DMS 273 treated with DMSO at 0.1 percent for 48 hours (cell line): ENCODE measurements around the gene SDF2.

Experiments used
- DNase-seq: peaks from one replicate; lab custom pipeline; 2025; lab: John Stamatoyannopoulos, UW

SDF2 gene, protein sequence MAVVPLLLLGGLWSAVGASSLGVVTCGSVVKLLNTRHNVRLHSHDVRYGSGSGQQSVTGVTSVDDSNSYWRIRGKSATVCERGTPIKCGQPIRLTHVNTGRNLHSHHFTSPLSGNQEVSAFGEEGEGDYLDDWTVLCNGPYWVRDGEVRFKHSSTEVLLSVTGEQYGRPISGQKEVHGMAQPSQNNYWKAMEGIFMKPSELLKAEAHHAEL

GRCh38 chr17:28661635-28662526, at the start of gene SDF2, which contains the start of gene SUPT6H:
TSS of gene SDF2 (minus strand) at chr17:28661906. CDS start at chr17:28661876, 30 bp downstream.
TSS of gene SUPT6H (plus strand) at chr17:28662205. CDS start at chr17:28673402, 11,197 bp downstream.
- DNase-seq: peak; percentile 82

DNA sequence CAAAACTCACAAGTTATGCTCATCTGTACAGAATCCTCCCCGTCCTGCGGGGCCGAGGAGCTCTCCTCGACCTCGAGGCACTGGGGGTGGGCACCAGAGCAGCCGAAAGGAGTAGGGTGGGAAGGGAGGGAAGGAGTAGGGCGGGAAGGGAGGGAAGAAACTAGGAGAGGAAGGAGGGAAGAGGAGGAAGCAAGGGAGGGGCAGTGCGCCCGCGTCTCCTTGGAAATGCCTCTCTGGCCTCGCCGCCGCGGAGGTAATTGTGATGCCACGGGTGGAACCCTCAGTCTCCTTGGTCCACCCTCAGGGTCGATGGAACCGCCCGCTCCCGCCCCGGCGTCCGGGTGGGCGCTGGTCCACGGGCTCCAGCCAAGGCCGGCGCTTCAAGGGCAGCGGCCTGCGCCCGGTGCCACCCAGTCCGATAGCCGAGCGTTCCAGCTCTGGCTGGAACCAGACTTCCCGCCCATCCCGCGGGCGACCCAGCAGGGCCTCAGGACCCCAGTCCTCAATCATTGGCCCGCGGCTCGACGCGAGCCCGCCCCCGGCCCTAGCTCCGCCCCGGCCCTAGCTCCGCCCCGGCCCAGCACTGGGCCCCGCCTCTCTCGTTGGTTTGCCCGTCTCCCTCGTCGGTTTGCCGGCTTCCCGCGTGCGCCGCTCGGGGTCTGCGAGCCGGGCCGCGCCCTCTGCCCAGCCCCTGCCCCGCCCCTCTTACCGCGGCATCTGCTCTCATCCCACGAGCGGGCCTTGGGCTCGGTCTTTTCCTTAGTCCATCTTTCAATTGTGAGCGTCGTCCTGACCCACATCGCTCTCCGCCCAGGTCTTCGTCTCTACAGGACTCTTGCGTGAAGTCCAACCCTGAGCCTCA, 49.4 kb upstream of the SDF2 start:
- peak; percentile 77 for DNase-seq

GRCh38 chr17:28707339-28707720, 45.6 kb upstream of the SDF2 start:
- no peak for DNase-seq

DNA sequence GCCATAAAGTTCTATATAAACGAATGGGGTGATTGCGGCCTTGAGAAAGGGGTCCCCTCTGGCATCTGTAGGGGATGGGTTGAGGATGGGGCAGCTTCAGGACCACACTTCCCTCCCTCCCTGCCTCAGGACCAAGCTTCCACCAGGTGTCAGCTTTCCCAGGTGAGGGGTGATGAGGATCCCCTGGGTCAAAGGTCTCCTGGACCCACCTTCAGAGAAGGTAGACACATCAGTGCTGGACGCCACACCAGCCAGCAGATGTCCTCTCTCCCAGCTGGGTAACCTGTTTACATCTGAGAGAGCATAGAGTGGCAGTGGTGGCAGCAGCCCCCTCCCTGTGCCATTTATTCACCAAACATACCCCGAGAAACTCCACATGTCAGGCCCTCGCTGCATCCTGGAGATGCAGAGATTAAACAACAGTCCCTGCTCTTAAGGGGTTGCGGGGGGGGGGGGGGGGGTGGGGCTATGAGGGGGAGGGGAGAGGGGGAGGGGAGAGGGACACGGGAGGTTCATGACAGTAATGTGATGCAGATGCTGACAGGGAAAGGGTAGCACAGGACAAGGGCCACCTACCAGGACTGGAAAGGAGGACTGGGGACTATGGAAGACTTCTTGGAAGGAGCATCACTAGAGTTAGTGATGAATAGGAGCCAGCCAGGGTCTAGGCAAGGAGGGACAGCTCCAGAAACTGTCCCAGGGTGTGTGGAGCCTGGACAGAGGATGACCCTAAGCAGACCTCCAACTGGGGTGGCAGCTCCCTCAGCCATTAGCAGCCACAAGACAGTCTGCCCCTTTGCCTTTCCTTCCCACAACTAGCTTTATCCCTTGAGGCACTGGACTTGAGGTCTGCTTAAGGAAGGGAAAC, 45.0 kb upstream of the SDF2 start:
- no peak for DNase-seq

DNA sequence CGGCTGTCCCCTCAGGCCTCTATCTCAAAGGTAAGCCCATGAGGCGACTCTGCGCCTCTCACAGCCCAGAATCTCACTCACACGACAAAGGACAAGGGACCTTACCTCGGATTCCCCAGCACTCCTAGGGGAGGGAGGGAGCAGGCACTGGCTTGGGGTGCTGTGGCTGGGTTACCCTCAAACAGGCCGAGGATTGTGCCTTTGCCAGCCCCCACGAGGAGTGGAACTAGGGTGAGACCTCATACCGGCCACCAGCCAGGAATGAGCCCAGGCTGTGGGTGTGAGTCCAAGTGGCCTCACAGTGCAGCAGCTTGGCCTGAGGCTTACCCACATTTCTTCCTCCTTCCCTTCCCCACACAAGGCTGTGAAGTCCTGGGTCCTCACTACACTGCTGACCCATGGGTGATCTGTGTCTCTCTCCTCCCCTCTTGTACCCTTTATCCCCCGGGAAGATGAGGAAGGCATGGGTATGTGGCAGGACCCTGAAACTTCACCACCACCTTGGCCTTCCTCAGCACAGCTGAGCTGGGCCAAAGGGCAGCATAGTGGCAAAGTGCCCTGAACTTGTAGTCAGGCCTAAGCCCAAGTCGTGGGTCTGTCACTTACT, 44.1 kb upstream of the SDF2 start:
- no peak for DNase-seq

- DNase-seq: no peak
Measured at GRCh38 chr17:28705074-28705659, 43.5 kb upstream of the SDF2 start.

DNA sequence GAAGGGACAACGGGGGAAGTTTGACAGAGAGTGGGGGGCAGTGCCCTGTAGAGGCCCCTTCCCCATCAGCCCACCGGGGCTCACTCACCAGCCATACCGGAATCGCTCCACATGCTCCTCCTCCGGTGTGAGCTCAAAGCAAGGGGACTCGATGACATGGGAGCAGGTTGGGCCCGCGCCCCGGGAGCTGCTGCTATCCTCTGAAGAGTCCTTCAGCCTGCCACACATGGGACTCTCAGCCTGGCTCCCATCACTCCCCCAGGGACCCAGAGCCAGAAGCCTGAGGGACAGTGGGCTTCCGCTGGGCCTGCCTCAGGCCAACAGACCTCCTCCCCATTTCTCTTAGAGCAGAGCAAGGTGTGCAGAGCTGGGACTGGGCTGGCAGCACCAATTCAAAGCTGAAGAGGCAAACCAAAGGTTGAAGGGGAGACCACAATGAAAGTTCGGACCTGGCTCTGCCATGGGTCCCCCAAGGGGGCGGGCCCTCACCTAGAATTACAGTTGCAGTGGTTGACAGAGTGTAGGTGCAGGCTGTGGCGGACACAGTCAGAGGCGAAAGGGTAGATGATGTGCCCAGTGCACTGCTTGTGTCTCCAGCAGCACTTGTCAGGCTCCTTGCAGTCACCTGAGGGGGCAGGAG, 42.6 kb upstream of the SDF2 start:
- no peak for DNase-seq

DNA sequence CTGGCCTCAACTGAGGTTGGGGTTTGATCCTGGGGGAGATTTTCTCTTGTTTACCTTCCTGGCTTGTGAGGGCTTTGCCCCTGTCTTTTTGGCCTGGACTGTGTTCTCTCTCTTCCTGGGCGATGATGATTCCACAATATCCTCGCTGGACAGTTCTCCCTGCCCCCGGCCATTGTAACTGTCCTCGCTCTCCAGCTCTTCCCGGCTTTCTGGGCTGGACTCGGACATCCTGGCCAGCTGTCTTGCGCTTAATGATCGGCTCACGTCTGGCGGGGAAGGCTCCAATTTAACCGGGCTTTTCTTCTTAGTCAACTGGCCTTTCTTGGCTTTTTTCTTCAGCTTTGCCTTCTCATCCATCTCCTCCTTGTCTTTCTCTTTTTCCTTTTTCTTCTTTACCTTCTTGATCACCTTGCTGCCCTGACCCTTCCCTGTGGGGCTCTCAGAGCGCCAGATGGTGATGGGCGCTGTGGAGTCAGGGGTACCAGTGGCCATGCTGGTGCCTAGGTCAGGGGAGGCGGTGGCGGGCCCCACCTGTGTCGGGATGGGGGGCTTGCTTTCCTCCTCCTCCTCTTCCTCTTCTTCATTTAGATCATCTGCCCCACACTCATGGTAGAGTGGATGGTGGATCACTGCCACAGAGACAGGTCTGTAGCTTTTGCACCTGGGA, 42.0 kb upstream of the SDF2 start:
- no peak for DNase-seq

- DNase-seq: no peak
Measured at GRCh38 chr17:28702752-28703150, 41.0 kb upstream of the SDF2 start.

- DNase-seq: no peak
Measured at GRCh38 chr17:28702026-28702751, 40.5 kb upstream of the SDF2 start.

GRCh38 chr17:28700830-28701492, 39.3 kb upstream of the SDF2 start:
- DNase-seq: no peak

- no peak for DNase-seq
Measured at GRCh38 chr17:28700278-28700677, 38.6 kb upstream of the SDF2 start.

DNA sequence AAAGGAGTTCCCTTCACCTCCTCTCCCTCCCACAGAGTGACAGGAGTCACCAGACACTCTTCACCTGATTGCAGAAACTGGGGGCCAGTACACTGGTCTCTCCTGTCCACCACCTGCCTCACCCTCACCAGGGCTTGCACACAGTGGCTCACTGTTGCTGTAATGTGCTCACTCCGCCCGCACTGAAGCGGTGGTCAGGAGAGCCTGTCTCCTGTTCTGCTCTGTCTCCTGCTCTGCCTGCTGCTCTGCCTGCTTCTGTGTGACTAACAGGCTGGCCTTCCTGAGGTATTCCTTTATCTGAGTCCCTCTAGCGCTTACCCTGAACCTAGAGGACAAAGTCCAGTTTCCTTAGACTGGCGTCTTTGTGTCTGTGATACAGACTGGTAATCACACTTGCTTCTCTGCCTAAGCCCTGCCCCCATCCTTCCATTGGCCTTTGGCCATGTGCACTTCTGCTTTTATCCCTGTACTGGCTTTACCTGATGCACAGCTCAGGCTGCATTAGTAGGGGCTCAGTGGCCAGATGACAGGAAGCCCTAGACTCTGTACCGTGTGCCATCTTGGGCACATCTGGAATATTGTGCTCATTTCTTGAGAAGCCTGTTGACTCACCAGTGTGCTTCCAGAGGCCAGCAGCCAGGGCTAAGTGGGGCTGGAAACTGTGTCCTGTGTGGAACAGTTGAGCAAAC, 36.7 kb upstream of the SDF2 start:
- DNase-seq: no peak

DNA sequence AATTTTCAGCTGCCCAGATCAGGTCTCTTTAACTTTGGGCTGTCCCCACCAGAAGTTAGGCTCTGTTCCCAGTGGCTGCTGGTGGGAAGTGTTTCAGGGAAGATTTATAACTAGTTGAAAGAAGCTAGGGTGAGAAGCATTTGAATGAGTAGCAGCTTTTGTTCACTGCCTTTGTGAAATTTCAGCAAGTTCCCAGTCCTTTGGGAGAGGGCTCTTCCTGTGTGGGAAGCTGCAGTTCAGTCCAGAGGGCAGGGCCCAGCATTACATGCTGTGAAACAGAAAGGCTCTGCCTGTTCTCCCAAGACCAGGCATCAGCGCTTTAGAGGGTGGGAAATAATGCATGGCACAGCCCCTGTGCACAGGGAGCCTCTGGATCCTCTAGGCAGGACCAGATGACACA, 32.2 kb upstream of the SDF2 start:
- no peak for DNase-seq

DNA sequence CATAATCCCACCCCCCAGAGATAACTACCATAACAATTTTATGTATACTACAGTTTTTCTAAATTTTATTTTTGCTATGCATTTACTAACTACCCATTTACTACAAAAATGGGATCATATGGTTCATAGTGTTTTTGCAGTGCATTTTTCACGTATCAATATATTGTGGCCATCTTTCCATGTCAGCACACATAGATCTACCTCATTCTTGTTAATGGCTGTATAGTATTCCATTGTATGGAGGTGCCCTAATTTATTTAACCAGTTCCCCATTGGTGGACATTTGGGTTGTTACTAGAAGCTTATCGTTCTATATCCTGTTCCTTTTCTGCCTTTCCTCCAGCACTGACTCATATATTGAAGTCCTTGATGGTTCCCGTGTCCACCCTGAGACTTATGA, 27.3 kb upstream of the SDF2 start:
- no peak for DNase-seq

DNA sequence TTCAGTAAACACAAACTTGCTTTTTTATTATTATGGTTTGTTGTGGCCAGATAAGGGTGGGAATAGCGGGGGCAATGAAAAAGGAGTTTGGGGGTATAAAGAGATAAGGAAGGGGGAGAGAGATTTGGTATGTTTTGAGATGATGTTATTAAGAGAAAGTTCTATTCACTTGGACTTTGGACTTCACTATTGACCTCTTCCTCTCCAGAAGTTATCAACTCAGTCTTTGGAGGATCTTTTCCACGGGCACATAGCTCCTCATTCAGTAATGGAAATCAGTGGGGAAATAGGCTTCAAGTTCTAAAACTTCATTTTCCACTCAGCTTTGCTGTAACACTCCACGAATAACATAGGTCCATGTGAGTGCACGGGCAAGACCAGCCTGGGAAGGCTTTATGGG, 26.8 kb upstream of the SDF2 start:
- no peak for DNase-seq

DNA sequence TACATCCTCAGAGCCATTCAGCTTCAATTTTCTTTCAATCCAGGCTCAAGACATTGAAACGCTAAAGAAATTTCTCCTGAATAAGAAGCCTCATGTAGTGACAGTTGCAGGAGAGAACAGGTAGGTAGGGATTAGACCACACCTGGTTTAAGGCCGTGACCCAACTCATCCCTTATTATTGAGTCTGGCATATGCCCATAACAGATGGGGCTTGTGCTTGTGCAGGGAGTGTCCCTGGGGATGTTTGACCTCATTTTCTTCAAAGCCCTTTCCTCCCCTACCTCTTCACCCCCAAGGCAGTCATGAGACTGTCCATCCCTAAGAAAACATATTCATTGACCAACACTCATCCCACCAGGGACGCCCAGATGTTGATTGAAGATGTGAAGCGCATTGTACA, 24.6 kb upstream of the SDF2 start:
- no peak for DNase-seq

DNA sequence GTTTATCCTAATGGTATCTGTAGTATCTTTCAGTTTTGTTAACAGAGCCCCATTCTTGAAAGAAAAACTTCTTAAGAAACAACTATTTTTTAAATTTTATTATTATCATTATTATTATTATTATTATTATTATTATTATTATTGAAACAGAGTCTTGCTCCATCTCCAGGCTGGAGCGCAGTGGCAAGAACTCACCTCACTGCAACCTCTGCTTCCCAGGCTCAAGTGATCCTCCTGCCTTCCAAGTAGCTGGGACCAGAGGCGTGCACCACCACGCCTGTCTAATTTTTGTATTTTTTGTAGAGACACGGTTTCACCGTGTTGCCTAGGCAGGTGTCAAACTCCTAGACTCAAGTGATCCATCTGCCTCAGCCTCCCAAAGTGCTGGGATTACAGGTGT, 23.7 kb upstream of the SDF2 start:
- DNase-seq: no peak
